GM21825 (cell line): ENCODE results near the gene CASP8.
"Not testable (repeated sequence)": the region's sequence is repeated elsewhere in the genome, so short reads cannot be mapped to it uniquely, and the experiment has no call there.

Experiments
- ATAC-seq: cut with Tn5 transposase; IDR thresholded peaks from one replicate; pipeline ENCODE4 v1.9.1; 2021; ENCODE audit warnings: mild to moderate bottlenecking, moderate library complexity; ENCODE audit not compliant: unreplicated experiment

The CASP8 gene

DNA sequence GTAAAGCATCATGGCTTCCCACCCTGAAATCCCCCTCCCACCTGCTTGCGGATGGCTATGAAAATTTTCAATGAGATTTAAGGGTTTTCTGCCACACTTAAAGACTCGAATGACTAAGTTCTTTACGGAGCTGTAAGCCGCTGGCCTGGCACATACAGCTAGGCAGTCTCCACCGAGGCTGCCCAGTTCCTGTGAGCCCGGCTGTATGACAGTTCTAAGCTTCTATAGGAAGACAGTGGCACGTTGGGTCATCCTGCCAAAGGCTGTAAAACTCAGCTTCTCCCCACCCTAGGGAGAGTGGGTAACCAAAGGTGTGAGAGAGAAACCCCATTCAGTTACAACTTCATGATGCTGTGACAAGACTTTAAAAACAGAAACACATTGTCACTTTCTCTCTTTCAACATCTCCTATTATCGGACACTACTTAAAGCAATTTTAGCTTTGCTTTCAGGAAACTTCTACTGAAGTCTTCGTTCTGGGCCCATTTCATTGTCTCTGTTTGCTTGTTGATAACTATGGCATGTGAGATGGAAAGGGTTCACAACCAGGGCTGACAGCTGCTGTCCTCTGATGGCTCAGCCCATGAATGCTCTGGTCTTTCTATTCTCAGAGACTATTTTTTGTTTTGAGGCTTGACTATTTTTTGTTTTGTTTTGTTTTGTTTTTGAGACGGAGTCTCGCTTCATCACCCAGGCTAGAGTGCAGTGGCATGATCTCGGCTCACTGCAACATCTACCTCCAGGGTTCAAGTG lies 7.1 kb downstream of the CASP8 start:
- ATAC-seq: no peak

DNA sequence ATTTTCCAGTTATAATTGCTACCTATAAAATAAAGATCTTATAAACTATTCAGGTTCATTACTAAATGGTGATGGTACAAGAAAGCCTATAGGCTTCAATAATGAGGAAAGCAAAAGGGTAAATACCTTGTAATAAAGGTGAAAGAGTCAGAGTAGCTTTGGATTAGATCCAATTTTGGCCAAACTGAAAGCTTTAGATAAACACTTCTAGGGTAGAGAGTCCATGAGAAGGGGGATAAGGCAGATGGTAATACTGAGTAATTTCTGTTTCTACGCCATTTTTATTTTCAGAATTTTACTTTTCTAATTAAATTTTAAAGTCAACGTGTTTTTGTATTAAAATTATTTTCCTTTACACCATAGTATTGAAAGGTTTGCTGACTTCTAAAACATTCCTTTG lies 9.4 kb downstream of the CASP8 start:
- ATAC-seq: no peak

DNA sequence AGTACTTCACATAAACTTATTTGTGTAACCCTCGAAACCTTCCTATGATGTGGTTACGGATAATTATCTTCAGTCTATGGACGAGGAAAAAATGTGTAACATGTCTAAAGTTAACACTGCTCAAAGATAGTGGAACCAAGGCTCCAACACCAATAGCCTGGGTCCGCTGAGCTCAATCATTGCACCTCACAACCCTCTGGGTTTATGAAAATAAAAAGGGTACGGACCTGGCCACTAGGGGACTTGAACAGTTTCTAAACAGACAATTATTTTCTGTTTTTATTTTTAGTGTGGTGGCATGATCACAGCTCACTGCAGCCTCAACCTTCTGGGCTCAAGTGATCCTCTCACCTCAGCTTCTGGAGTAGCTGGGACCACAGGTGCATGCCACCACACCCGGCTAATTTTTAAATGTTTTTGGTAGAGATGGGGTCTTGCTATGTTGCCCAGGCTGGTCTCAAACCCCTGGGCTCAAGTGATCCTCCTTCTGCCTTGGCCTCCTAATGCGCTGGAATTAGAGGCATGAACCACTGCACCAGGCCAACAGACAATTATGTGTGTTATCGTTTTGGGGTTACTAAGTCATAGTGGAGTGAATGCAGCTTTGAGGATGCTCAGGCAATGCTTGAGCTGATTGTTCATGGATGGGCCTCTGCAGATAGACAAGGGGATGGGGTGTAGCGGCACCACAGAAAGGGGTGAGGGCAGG lies 10.1 kb downstream of the CASP8 start:
- ATAC-seq: no peak

DNA sequence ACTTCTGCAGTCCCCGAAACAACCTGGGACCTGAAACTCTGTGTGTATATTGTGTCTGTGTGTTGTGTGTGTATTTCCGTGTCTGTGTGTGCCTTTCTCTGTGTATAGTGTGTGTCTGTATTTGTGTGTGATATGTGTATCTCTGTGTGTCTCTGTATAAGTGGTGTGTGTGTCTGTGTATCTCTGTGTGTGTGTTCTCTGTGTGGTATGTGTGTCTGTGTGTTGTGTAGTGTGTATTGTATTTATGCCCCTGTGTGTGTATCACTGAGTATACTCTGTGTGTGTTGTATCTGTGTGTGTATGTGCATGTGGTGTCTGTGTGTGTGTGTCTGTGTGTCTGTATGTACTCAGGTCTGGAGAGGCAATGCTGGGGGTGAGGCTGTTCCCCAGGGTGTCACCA lies 11.6 kb downstream of the CASP8 start:
- ATAC-seq: no peak

DNA sequence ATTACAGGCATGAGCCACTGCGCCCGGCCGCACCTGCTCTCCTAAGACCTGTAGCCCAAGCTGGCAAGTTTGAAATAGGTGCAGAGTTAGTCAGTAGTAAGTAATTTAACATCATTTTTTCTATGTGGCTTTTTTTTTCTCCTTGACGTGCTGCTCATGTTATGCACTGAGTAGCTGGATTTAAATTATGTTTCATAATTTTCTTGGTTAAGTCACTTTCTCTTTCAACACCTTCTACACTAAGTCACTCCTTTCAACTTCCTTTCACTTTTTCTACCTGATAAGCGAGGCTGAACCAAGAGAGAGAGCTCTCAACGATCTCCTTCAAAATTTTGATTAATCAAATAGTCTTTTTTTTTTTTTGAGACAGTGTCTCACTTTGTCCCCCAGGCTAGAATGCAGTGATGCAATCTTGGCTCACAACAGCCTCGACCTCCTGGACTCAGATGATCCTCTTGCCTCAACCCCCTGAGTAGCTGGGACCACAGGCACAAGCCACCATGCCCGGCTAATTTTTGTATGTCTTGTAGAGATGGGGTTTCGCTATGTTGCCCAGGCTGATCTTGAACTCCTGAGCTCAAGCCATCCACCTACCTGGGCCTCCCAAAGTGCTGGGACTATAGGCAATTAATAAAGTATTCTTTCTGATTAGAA lies 13.1 kb downstream of the CASP8 start:
- ATAC-seq: no peak

DNA sequence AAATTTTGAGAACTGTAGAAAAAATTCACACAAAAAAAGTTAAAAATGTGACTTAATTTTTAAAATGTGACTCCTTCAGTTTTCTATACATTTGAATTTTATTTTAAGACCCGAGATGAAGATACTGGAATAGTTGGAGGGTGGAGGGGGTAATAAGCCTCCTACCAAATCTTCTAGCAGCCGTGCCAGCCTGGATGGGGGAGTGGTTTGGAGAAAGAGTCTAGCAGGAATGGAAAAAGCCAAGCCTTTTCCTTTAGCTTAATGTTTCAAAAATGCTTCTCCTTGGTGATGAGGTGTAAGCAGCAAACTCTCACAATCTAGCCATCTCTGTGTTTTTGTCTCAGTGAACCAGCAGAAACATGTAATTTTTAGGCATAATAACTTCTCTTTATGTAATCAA lies 14.7 kb downstream of the CASP8 start:
- no peak for ATAC-seq

DNA sequence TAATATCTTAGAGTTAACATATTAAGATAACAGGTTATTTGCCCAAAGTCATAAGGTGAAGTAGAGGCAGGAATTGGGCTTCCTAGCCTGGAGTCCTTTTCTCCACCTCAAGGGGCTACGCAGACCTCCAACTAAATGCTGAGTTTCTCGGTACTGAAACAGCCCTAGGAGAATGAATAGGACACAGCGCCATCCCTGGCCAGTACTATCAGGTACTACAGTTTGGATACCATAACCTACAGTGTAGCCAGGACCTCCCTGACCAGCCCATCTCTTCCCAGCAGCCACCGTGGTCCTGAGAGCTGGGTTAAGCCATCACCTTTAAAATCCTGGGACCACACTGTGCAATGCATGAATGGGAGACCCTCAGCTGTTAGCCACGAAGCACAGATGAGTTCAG lies 15.7 kb downstream of the CASP8 start:
- no peak for ATAC-seq

DNA sequence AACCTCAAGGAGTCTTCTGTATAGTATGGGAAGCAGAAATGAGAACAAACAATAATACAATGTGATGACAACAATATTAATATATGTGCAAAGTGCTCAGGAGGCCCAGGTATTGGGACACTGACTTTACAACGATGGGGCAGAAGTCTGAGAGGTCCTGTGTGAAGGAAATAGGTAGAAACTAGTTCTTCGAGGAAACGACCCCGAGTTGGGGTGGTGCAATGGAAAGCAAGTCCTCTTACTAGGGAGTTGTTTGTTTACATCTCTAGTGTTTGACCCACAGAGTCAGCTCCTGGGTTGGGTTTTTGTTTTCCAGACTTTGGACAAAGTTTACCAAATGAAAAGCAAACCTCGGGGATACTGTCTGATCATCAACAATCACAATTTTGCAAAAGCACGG lies 16.2 kb downstream of the CASP8 start:
- no peak for ATAC-seq

DNA sequence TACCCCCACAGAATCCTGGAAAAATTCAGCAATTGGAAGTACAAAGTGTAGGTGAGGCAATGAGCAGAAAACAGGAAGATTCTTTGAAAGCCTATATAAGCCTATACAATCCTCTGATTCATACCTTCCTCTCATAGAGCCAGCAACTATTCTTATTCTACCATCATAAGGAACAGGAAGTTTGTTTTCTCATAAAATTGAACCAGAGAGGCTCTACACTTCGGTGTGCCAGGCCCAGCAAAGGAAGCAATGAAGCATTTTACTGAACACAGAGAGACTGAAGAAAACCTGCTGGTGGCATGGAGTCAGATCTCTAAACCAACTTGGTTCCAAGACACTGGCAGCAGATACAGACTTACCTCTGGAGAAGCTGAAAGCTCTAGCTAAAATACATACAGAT lies 18.7 kb downstream of the CASP8 start:
- ATAC-seq: no peak

DNA sequence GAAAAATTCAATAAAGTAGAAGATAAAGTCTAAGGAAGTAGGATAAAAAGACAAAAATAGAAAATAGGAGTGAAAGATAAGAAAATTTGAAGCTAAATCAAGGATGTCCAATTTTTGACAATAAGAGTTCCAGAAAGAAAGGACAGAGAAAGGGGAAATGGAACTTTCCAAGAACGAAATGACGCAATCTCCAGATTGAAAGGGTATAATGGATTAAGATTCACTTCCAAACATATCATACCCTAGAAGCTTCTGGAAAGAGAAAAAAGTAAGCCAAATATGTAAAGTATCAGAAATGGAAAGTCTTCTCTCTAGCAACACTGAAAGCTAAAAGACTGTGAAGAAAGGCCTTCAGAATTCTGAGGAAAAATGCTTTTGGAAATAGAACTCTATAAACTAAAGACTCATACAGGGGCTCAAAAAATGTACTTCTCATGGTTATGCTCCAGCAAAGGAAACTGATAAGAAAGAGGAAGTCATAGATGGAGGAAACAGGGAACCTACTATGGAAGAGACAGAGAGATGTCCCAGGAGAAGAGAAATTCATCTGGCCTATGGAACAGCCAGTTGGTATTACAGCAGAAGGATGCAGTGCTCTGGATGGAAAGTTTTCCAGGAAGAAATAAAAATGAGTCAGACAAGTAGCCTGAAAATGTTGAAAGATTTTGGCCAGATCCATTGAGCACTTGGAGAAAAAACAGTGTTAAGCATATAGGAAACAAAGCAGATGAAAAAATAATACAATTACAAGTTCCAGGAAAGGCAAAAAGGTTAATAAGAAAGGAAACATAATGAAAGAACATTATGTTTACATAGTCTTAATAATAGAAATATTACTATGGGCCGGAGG lies 20.1 kb downstream of the CASP8 start:
- no peak for ATAC-seq

DNA sequence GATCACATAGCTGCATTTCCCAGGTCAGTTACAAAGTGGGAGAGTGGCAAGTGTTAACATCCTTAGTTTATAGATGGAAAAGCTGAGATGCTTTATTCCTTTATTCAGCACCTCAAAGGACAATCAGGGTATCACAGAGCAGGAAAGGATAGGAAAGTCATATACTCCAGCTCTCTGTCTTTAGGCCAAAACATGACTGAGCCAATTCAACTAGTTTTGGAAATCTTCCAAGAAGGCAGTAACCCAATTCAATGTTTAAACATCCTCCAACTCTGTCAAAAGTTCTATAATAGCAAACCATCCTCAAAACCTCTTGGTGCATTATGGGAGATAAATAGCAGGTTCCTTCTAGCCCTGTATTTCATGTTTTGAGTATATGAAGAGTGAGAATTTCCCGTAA lies 25.2 kb downstream of the CASP8 start:
- ATAC-seq: no peak

DNA sequence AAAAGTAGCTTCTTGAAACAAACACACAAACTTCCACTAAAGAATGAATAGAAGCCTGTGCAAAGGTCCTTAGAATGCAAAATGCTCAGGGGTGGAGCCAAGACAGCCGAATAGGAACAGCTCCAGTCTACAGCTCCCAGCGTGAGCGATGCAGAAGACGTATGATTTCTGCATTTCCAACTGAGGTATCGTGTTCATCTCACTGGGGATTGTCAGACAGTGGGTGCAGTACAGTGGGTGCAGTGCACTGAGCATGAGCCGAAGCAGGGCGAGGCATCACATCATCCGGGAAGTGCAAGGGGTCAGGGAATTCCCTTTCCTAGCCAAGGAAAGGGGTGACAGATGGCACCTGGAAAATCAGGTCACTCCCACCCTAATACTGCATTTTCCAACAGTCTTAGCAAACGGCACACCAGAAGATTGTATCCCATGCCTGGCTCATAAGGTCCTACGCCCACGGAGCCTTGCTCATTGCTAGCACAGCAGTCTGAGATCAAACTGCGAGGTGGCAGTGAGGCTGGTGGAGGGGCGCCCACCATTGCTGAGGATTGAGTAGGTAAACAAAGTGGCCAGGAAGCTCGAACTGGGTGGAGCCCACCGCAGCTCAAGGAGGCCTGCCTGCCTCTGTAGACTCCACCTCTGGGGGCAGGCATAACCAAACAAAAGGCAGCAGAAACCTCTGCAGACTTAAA lies 30.3 kb downstream of the CASP8 start:
- not testable (repeated sequence) for ATAC-seq

DNA sequence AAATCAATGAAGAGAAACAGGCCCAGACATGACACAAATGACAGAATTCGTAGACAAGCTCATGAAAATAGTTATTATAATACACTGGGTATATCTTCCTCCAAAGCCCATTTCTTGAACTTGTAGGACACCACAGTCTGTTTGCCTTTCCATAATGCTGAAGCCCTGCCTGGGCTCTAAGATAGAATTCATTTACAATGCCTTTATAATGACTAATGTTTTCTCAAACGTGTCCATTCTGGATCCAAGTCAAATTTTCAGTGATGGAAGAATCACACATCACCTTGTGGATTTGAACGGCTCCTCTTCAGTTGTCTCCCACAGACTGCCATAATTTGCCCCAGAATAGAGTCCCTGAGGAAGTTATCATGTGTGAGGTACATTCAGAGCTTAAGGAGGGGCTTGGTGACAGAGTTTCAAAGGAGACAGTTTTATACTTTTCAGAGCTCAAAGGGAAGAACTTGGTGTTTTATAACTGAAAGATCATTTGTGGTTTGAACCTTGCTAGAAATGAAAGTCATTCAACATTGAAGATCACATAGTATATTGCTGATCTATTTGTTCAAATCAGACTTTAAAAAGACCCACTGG lies 38.2 kb downstream of the CASP8 start:
- no peak for ATAC-seq

DNA sequence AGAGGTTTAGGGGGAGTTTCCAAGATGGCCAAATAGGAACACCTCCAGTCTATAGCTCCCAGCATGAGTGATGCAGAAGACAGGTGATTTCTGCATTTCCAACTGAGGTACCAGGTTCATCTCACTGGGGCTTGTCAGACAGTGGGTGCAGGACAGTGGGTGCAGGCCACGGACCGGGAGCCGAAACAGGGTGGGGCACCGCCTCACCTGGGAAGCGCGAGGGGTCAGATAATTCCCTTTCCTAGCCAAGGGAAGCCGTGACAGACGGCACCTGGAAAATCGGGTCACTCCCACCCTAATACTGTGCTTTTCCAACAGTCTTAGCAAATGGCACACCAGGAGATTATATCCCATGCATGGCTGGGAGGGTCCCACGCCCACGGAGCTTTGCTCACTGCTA lies 39.6 kb downstream of the CASP8 start:
- ATAC-seq: not testable (repeated sequence)

DNA sequence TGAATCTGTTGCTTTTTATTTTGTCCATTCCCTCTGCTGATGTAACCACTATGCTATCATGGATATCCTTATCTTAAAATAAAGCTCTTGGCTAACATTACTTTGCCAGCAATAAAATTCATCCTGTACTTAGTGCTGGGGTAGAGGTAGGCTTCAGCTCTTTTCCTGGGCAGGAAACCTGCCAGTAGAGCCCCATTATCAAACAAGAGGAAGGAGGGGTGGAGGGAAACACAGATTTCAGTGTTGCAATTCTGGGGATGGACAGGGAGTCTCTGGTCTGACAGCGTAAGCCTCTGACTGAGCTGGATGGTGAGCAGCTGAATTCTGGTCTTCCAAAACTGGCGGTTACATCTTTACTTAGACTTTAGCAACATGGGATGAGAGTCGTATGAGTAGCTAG lies 47.5 kb downstream of the CASP8 start:
- ATAC-seq: no peak

DNA sequence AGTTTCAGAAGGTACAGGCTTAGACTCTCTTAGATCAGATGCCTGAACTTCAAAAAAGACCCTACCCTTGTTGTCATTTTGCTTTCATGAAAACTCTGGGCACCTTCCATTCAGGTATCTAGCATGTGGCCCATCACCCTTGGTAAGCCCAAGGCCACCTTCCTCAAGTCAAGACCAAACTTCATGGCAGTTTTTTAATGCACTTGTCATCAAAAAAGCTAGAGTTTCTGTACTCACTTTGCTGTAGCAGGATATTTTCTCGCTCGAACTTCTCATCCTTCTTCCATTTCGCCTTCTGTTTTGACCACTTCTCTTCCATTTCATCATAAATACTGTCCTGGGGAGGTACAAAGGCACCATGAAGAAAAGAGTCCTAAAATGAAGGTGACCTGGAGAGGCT lies 48.6 kb downstream of the CASP8 start:
- ATAC-seq: no peak

DNA sequence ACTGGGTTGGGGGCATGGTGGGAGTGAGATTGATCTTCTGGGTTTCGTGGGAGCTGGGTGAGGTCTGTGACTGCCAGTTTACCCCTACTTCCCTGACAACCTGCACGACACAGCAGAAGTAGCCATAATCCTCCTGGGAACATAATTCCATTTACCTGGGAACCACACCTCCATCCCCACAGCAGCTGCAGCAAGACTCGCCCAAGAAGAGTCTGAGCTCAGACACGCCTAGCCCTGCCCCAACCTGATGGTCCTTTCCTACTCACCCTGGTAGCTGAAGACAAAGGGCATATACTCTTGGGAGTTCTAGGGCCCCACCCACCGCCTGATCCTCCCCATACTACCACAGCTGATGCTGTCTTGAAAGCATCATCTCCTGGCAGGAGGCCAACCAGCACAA lies 53.0 kb downstream of the CASP8 start:
- ATAC-seq: no peak

DNA sequence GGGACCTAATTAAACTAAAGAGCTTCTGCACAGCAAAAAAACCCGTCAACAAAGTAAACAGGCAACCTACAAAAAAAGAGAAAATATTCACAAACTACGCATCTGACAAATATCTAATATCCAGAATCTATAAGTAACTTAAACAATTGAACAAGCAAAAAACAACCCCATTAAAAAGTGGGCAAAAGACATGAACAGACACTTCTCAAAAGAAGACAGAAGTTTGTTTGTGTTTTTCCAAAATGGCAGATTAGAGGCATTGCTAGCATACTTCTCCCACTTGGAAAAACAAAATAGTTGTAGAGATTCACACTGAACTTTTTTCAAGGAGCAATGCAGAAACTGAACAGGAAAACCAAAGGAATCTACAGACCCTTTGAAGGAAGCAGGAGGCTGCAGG lies 59.2 kb downstream of the CASP8 start:
- ATAC-seq: no peak

DNA sequence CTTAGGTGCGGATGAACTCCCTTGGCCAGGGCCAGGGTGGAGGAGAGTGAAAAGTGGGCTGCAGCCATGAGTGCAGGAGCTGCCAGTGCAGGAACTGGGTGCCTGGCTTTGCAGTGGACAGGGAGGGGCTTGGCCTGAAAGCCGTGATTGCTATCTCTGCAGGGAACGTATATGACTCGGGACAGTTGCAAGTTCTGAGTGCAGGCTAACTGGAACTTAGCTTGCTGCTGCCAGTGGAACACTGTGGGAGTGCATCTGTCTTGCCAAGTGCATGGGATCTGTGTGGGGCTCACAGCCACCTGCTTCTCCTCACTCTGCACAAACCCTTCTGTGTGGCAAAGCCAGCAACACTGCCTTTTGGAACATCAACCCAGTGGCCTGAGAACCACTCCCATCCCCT lies 59.9 kb downstream of the CASP8 start:
- no peak for ATAC-seq

DNA sequence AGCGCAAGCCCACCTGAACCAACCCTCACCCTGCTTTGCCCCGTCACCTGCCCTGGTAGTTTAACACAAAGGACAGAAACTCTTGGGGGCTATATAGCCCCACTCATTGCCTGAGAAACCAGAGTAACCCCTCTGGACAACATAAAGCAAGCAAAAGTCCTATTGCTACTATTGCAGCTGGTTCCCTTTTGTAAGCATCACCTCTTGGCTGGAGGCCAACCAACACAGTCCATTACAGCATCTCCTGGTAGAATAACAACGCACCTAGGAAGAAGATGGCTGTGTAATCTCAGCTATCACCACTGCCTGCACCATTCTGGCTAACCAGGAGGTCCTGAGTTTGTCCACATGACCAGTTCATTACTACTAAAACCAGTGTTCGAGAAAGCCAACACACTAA lies 60.4 kb downstream of the CASP8 start:
- ATAC-seq: no peak
